Fibroblast of villous mesenchyme (primary cell): ENCODE results near the gene CAPN15. TPM values are rescaled to one million over a fixed set of nuclear protein-coding genes. Genes with fewer than 3 reads are reported as not detected.

Experiments
- DNase-seq: peaks from one replicate; pipeline ENCODE4 v3.0.0-alpha.2; 2010; ENCODE audit warnings: low read depth
- H3K4me3 ChIP-seq: 2 replicates; pipeline ENCODE4 v1.5.1; 2011; ENCODE audit warnings: low read depth, mild to moderate bottlenecking, low read length
- CTCF ChIP-seq: IDR thresholded peaks from 2 replicates; pipeline ENCODE4 v1.5.1; 2012; ENCODE audit warnings: low read depth, mild to moderate bottlenecking, low read length; ENCODE audit not compliant: insufficient read depth
- total RNA-seq: library from RNA; depleted of rRNA; stranded (reverse); fragments of >200 nt; gene quantifications from 2 replicates; pipeline ENCODE4 v1.2.3, GENCODE V29; 2012

CAPN15 gene
- total RNA-seq, 1 donor: 37.1 TPM

- DNase-seq: no peak
- no peak for TF ChIP-seq CTCF
- no peak overlapping the region for H3K4me3 ChIP-seq
Measured at GRCh38 chr16:582614-583331, 55.3 kb downstream of the CAPN15 start.

GRCh38 chr16:583470-583814 is 55.9 kb downstream of the CAPN15 start:
- no peak for DNase-seq
- no peak for TF ChIP-seq CTCF
- no peak overlapping the region for H3K4me3 ChIP-seq

- no peak for TF ChIP-seq CTCF
- H3K4me3 ChIP-seq: no peak overlapping the region
- no peak for DNase-seq
Measured at GRCh38 chr16:583815-584591, 56.5 kb downstream of the CAPN15 start.

- DNase-seq: no peak
Measured at GRCh38 chr16:585351-585750, 57.8 kb downstream of the CAPN15 start.

GRCh38 chr16:586047-586644 is 58.6 kb downstream of the CAPN15 start:
- no peak for DNase-seq
- no peak for TF ChIP-seq CTCF
- no peak overlapping the region for H3K4me3 ChIP-seq

More at GRCh38 chr16:585351-585750, 57.8 kb downstream of the CAPN15 start:
- TF ChIP-seq CTCF: no peak
- H3K4me3 ChIP-seq: no peak overlapping the region

- no peak overlapping the region for H3K4me3 ChIP-seq
- no peak for DNase-seq
- TF ChIP-seq CTCF: no peak
Measured at GRCh38 chr16:586645-587590, 59.4 kb downstream of the CAPN15 start.
